Activated T-cell treated with anti-CD3 and anti-CD28 coated beads, Interleukin-2, amount 50 U/mL, for 48 hours (primary cell): ENCODE measurements around the gene SRRD.

Source experiments
- DNase-seq, 2 experiments: peaks; one replicate each; pipeline ENCODE4 v3.0.0-alpha.2; 2020

The SRRD gene

DNA sequence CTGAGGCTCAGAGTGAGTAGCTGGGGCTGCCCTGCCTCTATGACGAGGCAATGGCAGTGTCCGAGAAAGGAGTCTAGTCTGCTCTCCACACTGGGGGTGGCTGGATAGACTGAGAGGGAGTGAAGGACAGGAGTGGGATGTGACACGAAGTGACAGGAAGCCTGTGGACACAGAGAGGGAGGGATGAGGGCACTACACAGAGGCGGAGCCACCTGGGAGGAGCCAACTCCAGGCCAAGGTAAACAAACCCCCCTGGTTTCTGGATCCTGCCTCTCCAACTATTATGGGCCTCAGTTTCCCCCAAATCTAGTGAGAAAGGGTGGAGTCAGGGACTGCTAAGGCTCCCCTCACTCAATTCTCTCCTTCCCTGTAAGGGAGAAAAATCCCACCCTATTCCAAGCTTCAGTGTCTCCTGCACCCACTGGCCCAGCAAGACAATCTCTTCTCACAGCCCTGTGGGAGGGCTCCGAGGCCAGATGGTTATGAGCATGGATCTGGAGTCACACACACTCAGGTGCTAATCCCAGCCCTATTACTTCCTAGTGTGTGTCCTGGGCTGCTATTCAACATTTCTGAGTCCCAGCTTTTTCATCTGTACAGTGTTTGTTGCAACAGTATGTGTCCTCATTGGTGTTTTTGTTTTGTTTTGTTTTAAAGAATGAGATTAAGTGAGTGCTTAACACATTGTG is 29.7 kb upstream of the SRRD start:
- no peak for DNase-seq

DNA sequence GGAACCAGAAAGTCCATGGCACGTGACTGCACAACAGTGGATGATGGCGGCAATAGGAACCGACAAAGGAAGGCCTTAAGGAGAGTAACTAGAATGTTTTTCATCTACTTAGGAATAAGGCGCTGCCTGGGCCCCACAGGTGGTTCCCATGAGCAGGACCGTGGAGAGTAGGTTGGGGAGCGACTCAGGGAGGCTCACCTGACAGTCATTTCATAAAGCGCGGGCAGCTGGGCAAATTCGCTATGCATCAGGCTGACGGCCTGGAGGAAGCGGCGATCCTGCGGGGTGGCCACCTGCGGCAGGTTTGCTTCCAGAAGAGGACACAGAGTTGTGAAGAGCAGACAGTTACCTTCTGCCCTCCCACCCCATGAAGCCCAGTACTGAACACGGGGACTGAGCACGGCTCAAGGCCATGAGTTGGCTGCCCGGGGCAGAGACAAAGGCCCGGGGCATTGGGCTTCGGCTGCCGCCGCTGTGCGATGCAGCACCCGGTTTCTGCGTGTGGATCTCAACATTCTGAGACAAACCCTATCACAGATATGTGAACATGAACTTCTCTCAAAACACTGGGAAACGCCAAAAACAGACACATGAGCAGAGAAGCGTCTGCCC is 25.9 kb upstream of the SRRD start:
- DNase-seq = no peak

DNA sequence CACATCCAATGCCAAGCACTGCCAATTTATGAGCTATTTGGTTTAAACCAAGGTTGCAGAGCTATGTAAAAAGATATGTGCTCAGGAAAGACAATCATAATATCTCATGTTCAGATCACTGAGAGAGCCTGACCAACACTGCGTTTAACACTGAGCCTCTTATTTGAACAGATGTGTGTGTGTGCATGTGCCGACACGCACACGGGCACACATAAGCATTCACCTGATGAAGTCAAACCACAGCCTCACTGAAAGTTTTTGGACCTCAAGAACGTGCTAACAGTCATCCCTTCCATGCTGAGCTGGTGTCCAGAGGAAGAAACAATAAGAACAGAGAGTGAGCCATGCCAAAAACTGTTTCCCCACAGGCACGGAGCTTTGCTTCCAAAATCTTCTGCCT is 23.5 kb upstream of the SRRD start:
- DNase-seq = no peak

DNA sequence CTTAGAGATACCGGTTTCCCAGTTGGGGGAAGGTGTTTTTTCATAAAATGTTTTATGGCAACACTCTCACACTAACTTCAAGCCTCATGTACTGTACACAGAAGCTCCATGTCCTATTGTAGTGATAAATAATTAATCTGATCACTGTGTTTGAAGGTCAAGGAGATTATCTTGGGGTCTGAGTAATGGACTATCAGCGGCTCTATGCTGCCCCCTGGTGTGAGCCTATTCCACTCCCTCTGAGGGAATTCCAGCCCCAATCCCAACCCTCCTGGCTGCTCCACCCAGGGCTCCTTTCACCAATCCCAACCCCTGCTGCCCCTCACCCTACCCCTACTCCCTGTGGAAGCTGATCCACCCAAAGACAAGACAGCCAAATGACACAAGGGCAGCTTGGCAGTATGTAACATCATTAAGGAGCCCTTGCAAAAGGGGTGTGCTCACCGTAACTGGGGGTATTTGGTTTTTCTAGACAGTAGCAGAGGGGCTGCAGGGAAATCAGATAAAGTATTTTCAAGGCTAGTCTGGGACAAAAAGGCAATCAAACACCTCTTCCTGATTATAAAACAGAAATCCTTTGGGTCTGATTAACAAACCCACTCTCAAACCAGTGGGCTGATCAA is 22.4 kb upstream of the SRRD start:
- peak; percentile 48 to 57 for DNase-seq

DNA sequence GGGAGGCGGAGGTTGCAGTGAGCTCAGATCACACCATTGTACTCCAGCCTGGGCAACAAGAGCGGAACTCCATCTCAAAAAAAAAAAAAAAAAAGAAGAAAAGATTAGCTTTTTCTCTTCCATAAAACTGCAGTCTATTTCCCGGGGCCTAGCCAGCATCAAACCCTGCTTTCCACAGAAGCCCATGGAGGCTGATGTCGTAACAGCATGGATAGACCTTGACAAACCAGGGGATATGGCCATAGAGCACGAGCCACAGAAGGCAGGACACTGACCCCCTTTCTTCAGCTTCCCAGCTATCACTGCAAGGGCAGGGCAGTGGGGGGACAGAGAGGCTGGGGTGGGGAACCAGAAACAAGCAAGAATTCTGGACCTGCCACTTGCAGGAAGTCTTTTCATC is 21.6 kb upstream of the SRRD start:
- DNase-seq = no peak

DNA sequence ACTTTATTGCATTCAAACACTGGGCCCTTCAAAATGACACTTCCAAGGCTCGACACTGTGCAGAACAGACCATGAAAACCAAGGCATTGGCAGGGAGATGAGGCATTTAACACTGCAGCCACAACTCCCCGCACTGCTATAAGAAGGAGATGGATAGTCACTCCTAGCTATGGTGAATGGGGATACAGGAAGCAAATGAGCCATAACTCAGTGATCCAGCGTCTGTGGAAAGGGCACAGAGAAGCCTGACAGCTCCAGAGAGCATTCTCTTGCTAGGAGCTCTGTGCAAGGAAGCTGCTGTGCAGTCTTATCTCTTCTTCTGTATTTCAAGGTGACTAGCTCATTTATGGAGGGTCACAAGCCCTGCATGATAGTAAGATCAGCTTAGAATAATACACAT is 21.0 kb upstream of the SRRD start:
- DNase-seq = no peak

DNA sequence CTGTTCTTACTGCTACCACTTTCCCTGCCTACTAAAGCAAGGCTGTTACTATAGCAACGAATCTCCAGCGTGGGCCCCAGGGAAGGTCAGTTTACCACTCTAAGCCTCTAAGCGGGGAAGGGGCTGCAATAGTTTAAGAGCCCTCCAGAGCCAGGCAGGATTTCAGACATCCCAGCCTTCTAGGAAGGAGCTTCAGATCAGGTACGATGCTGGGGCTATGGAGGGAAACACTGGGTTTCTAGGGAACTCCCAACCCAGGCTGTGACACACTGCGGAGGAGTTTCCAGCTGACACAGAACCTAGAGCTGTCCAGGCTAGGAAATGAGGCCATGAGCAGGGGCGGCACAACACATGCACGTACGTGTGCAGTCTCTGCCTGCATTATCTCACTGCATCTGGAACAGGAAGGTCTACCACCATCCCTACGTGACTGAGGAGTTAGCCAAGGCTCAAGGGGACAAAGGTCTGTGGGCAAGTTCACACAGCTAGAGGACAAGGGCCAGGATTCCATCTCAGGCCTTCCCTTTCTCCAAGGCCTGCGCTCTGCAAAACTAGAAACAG is 20.5 kb upstream of the SRRD start:
- DNase-seq = no peak

DNA sequence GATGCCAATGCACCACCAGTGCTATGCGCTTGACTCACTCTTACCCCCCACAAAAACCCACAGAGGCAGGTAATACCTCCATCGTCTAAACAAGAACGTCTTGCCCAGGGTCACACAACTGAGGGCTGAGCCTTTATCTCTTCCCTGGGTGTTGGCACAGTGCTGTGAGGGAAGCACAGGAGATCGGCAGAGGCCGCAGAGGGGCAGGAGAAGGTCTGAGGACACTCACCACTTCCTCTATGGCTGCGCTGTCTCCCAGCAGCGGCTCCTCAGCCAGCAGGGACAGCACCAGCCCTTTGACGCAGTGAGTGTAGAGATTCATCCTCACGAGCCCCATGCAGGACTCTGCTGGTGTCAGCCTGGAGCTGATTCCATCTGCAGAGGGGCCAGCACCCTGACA is 20.0 kb upstream of the SRRD start:
- no peak for DNase-seq

DNA sequence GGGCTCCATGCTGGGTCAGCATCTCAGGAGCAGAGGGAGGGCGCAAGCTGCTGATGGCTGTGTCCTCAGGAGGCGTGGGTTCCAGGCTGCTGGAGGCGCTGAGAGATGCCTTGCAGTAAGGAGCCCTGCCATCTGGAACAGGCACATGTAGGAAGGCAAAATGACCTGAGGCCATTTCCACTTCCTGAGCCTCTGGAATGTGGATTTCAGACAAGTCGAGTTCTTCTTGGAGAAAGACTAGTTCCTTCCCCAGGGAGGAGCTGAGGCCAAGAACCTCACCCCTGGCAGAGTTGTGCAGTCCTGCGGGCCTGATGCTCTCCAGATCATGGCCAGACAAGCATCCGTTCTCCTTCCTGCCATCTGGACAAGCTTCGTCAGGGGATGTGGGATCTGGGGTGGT is 19.4 kb upstream of the SRRD start:
- DNase-seq = no peak

DNA sequence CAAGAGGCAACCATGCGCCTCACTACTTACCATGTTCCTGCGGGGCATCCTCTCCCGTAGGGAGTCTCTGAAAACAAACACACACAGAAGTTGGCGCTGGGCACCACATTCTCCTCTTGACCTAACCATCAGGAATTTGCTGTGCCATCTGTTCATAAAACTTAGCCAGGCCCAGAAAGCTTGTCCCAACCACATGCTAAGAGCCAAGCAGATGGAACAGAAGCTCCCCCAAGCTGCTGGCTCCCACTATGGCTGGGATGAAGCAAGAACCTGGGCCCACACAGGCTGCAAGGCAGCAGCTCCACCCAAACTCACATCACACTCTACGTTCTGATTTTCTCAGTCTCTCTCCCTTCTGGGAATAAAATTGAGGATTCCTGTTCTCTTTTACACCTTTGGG is 17.5 kb upstream of the SRRD start:
- DNase-seq = no peak

DNA sequence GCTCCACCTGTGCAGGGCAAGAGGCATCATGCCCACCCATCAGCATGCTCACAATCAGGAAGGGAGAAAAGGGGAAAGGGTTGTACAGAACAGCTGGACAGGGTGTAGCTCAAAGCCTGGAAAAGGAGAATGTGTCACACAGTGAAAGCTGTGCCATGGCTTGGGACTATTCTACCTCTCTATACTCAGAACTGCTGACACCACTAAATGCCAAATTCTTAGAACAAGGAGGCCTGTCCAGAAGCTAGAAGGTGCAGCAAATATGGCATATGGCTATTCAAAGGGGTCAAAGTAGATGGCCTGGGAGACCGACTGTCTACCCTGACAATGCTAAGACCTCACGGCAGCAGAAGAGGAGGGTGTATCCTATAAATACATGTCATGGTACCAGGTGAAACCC is 12.9 kb upstream of the SRRD start:
- no peak for DNase-seq

DNA sequence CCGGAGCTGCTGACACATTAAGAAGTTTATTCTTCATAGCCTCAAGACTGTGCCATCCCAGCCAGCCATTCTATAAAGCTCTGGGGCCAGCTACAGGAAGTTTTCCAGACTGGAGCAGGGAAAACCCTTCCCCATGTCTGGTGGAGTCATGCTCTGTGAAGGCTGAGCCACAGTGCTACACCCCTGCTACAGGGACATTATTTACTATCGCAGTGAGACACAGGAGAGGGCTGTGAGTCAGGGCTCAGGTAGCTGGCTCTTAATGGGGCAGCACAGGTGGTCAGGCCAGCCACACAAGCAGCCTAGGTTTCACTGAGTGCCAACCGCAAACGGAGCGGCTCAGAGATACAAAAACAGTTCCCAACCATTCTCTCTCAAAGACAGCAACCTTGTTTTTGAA is 12.2 kb upstream of the SRRD start:
- no peak for DNase-seq

DNA sequence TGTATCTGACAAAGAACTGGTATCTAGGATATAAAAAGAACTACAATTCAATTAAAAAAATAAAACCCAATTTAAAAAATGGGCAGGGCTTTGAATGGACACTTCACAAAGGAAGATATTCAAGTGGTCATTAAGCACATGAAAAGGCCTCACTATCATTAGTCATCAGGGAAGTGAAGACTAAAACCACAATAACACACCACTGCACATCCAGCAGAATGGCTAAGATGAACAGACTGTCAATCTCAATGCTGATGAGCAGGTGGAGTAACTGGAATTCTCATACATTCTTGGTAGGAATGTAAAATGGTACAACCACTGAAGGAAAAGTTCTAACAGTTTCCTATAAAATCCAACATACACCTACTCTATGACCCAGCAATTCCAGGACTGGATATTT is 9.0 kb upstream of the SRRD start:
- DNase-seq = no peak

DNA sequence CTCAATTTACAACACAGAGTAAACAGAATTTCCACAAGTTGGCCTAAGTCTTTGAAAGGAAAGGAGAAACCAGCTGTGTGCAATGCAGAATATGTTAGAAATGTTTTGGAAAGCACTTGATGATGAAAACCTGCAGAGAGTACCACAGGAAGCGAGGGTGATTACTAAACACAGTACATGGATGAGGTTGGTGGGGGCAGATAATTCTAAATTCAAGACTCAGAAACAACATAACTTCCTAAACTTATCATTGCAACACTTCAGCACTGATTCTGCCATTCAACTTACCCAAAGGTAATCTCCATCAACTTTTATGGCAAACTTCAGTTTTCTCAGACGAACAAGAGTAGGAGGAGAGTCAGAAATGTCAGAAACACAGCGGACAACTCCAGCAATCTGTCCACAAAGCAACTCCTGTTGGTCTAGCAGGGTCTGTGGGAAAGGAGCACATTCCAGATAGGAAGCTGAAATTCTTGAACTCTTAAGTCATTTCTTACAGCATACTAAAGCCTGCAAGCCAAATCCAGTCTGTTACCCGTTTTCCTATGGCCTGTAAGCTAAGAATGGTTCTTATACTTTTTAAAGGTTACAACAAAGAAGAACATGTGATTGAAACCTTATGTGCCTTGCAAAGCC is 6.9 kb upstream of the SRRD start:
- no peak for DNase-seq

DNA sequence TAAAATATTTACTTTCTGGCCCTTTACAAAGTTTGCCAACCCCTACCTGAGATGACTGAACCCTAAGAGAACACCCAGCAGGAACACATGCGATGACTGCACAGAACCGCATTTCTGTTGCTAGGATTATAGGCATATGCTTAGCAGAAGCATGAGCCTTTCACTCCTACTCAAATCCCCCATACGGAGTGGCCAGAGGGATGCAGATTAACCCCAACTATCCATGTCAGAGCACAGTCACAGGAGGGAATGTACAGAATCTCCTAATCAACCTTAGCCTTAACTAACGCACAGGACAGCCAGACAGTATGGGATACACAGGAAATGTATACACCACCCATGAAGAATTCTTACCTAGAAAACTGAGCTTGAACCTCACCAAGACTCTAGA is 6.3 kb upstream of the SRRD start:
- no peak for DNase-seq

DNA sequence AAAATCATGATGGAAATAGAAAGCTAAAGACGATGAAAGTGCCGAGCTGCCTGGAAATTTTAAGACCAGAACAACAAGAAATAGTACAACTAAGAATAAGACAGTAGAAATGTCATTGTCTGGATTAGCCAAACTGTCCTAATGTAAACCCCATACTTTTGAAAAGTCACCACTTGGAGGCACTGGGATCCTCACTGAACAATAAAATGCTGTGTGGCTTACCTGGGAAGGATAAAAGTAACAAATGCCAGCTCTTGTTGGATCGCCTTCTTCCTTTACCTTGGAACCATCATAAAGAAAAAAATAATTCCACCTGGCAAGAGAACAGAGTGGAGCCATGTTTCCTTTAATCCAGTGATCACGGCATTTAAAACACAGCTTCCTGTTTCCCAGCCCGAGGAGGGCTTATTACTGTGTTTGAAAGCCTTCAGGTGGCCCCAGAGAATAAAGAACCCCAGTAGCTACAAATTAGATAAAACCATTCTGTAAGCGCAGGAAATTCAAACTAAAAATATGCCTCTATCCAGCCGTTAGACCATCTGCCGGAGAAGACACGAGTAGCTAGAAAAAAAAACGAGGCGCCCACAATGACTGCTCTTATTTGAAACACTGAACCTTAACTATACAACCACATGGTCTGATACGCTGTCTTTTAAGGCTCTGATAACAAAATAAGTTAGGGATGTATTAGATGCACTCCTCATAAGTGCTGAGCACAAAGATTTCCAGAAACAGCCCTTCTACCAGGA is 4.5 kb upstream of the SRRD start:
- DNase-seq = no peak

DNA sequence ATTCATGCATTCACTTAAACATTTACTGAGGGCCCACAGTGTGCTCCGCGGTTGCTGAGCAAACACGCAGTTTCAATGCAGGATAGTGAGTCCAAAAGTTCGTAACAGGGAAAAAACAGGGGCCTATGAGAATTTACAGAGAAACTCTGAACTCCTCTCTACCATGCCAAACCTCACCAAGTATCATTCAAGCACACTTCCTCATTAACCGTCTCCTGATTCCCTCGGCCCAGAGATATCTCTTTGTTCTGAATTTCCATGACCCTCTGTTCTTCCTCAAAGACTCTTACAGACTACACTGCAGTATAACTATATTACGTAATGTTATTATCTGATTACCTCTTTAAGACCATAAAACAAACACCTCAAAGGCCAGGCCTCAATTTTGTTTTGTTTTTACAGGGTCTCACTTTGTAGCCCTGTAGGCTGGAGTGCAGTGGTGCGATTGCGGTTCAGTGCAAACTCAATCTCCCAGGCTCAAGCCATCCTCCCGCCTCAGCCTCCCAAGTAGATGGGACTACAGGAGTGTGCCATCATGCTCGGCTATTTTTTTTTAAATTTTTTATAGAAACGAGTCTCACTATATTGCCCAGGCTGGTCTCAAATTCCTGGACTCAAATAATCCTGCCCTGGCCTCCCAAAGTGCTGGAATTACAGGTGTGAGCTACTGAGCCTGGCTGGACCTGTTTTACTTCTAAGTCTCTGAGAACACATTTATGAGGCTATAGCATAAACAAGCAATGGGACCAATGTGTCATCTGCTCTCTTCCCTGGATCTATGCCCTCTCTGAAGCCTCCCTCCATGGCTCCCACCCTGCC is 3.7 kb upstream of the SRRD start:
- DNase-seq = no peak

DNA sequence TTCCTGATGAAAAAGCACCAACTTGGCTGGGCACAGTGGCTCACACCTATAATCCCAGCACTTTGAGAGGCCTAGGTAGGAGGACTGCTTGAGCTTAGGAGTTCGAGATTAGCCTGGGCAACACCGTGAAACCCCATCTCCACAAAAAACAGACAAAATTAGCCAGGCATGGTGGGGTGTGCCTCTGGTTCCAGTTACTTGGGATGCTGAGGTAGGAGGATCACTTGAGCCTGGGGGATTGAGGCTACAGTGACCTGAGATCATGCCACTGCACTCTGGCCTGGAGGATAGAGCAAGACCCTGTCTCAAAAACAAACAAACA is 3.1 kb upstream of the SRRD start:
- DNase-seq = no peak

DNA sequence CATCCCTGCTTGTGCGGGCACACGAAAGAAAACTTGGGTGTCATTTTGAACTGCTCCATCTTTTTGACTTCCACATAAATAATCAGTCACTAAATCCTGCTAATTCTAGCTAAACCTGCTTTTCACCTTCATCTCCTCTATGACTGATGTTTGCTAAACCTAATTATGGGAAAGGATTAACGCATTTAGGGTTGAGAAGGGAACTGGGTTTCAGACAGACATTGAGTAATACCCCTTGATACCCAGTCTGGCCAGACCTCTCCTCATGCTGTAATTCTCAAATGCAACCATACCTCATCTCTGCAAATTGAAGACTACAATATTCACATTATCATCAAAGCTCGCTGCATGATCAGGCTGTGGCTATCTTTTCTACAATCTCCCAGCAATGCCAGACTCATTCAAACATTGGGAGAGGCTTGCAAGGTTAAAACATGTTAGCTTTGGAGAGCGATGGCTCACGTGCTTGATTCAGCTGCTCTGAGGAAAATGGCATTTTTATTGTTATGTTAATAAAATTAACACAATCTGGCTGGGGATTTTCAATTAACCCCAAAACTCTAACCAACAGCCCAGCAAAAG is 2.5 kb upstream of the SRRD start:
- no peak for DNase-seq

DNA sequence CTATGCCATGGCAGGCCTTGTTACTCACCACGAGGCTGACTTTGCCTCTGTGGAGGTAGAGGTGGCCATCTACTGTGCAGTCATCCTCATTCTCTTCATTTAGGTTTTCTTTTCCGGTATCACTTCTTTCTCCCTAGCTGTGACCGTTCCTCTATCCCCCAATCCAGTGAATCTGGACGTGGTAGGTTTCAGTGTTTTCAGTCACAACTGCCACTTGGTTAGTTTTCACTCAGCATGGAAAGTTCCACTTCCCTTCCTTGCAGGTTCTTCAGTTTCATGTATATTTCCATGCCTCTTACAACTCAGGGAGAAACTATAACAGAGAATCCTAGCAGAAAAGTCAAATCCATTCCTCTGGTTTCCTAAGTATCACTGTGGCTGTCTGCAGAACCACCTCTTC is 2.0 kb upstream of the SRRD start:
- DNase-seq = no peak

DNA sequence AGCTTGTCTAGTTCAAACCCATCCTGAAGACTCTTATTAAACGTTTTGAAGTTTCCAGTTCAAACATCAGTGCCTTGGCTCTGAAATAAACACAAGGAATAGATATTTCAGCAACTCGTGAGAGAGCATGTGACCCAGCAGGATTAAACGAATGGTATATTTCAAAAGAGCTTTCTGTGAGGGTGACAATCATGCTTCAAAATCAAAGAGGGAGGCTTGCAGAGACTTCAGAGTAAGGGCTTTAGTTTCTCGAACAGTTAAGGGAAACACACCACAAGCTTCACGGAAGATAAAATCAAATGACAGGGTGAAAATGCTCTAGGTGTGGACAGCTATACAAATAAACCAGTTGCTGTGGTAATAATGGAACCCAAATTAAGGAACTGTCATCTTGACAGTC is 1.5 kb upstream of the SRRD start:
- no peak for DNase-seq

DNA sequence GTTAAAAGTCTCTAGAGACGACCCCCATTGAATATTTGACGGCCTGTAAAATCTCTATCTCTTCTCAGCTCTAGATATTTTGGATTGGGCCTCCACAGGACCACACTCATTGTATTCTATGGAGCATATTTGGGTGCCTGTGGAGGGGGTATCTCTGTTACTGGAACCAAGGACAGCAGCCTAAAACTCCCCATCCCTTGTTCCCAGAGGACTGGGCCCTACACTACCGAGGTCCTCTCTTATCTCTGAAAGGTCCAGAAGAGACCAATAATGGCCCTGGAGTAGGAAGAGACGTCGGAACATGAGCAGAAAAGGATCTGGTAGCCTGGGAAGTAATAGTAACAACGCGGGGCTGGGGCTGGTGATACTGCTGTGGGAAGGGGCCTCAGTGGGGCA is 636 bp upstream of the SRRD start:
- DNase-seq = no peak
